GM10248 (cell line): Measurements from ENCODE around the gene CCDC33.

Experiments used
- CTCF ChIA-PET: fragments of 300-600 bp; sonication (Branson Sonifier 250); formaldehyde crosslinking; extraction: SDS; loops from one replicate; lab custom pipeline; 2021; ENCODE audit warnings: antibody characterized with exemption; lab: Yijun Ruan, JAX
- POLR2A ChIA-PET: fragments of 350-650 bp; sonication (Branson Sonifier 250); formaldehyde crosslinking; extraction: SDS; loops from one replicate; lab custom pipeline; 2020; ENCODE audit warnings: antibody characterized with exemption; lab: Yijun Ruan, JAX
- DNase-seq: peaks from one replicate; pipeline ENCODE4 v3.0.0; 2012; ENCODE audit errors: extremely low spot score
- CTCF ChIP-seq: IDR thresholded peaks from 2 replicates; pipeline ENCODE4 v1.5.1; 2012; ENCODE audit warnings: mild to moderate bottlenecking, low read depth; ENCODE audit errors: extremely low read depth, missing control alignments, control extremely low read depth

Gene CCDC33

GRCh38 chr15:74374648-74375302 is 138.6 kb downstream of the CCDC33 start:
- ChIA-PET CTCF (interaction anchor here (0.7 to 22.3 kb wide), 24 partner anchors 10 to 413 kb away, joined by 3 to 827 read pairs (median 5); partner anchors contain the start of genes SEMA7A and UBL7), POLR2A (no interaction called here)
- TF ChIP-seq CTCF, result no peak
- DNase-seq, result no peak

GRCh38 chr15:74375303-74375693 is 139.2 kb downstream of the CCDC33 start:
- CTCF ChIA-PET, result interaction anchor here (0.8 to 22.3 kb wide), 26 partner anchors 8 to 398 kb away, joined by 3 to 827 read pairs (median 5); partner anchors contain the start of genes CYP11A1, SEMA7A and UBL7

GRCh38 chr15:74376226-74376625 is 140.1 kb downstream of the CCDC33 start:
- TF ChIP-seq CTCF, result no peak
- POLR2A ChIA-PET, result interaction anchor here (1.3 kb wide), 1 partner anchor 52 kb away, joined by 3 read pairs; no protein-coding TSS in a partner anchor
- peak; percentile 2 for DNase-seq
- CTCF ChIA-PET, result interaction anchor here (0.8 to 22.3 kb wide), 25 partner anchors 9 to 397 kb away, joined by 3 to 827 read pairs (median 5); partner anchors contain the start of genes CYP11A1, SEMA7A and UBL7

More at GRCh38 chr15:74375303-74375693, 139.2 kb downstream of the CCDC33 start:
- DNase-seq, result peak; percentile 79
- peak; percentile 90 for TF ChIP-seq CTCF
- POLR2A ChIA-PET, result no interaction called here

GRCh38 chr15:74376825-74377581 is 140.9 kb downstream of the CCDC33 start:
- POLR2A ChIA-PET, result interaction anchor here (1.3 kb wide), 1 partner anchor 51 kb away, joined by 3 read pairs; no protein-coding TSS in a partner anchor
- peak; percentile 3 for DNase-seq
- CTCF ChIA-PET, result interaction anchor here (1.2 to 22.3 kb wide), 13 partner anchors 8 to 393 kb away, joined by 3 to 827 read pairs (median 6); partner anchors contain the start of genes CYP11A1, SEMA7A and UBL7
- no peak for TF ChIP-seq CTCF

- ChIA-PET CTCF (interaction anchor here (1.1 to 22.3 kb wide), 7 partner anchors 25 to 393 kb away, joined by 4 to 827 read pairs (median 8); partner anchors contain the start of genes SEMA7A and UBL7), POLR2A (interaction anchor here (1.0 kb wide), 1 partner anchor 25 kb away, joined by 3 read pairs; no protein-coding TSS in a partner anchor)
- no peak for TF ChIP-seq CTCF
- peak; percentile 1 for DNase-seq
Observed at GRCh38 chr15:74377831-74378766, 142.0 kb downstream of the CCDC33 start.
